ENCODE data around the gene RAP2B.
"Not testable (repeated sequence)": the region's sequence is repeated elsewhere in the genome, so short reads cannot be mapped to it uniquely, and the experiment has no call there.

DNA sequence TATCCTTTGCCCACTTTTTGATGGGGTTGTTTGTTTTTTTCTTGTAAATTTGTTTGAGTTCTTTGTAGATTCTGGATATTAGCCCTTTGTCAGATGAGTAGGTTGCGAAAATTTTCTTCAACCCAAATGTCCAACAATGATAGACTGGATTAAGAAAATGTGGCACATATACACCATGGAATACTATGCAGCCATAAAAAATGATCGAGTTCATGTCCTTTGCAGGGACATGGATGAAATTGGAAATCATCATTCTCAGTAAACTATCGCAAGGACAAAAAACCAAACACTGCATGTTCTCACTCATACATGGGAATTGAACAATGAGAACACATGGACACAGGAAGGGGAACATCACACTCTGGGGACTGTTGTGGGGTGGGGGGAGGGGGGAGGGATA lies 47.8 kb upstream of the RAP2B start:
- TF ChIP-seq, protein P1, sequence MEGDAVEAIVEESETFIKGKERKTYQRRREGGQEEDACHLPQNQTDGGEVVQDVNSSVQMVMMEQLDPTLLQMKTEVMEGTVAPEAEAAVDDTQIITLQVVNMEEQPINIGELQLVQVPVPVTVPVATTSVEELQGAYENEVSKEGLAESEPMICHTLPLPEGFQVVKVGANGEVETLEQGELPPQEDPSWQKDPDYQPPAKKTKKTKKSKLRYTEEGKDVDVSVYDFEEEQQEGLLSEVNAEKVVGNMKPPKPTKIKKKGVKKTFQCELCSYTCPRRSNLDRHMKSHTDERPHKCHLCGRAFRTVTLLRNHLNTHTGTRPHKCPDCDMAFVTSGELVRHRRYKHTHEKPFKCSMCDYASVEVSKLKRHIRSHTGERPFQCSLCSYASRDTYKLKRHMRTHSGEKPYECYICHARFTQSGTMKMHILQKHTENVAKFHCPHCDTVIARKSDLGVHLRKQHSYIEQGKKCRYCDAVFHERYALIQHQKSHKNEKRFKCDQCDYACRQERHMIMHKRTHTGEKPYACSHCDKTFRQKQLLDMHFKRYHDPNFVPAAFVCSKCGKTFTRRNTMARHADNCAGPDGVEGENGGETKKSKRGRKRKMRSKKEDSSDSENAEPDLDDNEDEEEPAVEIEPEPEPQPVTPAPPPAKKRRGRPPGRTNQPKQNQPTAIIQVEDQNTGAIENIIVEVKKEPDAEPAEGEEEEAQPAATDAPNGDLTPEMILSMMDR (IDR thresholded peaks at IDR 0.05 in 4 of 5, conservative IDR thresholded peaks at IDR 0.05 in 1 of 5) = not testable (repeated sequence)
- TF ChIP-seq POLR2A (IDR thresholded peaks at IDR 0.05) = not testable (repeated sequence)

Measured in gastrocnemius medialis (tissue), 4 donors.